ENCODE results near the gene RFTN1. TPM values are rescaled to one million over a fixed set of nuclear protein-coding genes. Genes with fewer than 3 reads are reported as not detected.

Gene RFTN1
- total and polyA plus RNA-seq, 2 experiments from 2014 or later = 3.3 to 7.2 TPM

- Histone ChIP-seq H3K27me3 (ENCODE audit: insufficient read depth) (no peaks in the 10 kb centered on the region), H3K4me2 (no peak overlapping the region), H3K27ac (ENCODE audit: low read depth) (no peak overlapping the region), H3K9me2 (ENCODE audit: insufficient read depth) (peaks cover 11% of the 10 kb centered on the region; the same call in 1 of the 2 replicates), H3K4me1 (ENCODE audit: insufficient read depth) (peaks cover 7% of the 10 kb centered on the region), H3K36me3 (ENCODE audit: insufficient read depth) (no peaks in the 10 kb centered on the region), H3K4me3 (no peak overlapping the region), H3K79me2 (replicated peaks; ENCODE audit: insufficient read depth) (no peaks in the 10 kb centered on the region), H4K20me1 (replicated peaks; ENCODE audit: insufficient read depth) (0 out of 2 replicates have a peak, but pooled peaks cover under 1% of the 10 kb centered on the region), H3F3A (replicated peaks; ENCODE audit: low read depth) (no peaks in the 10 kb centered on the region), H2AFZ (no peak overlapping the region)
- H3K36me3 Mint-ChIP-seq (ENCODE audit: low read depth) = no peaks in the 10 kb centered on the region; the same call in 2 of the 3 replicates
- no peak for DNase-seq (ENCODE audit: low spot score)
- no peak overlapping the region for H3K4me3 Mint-ChIP-seq
- peaks cover 14% of the 10 kb centered on the region for H3K4me1 Mint-ChIP-seq
- no peak for ATAC-seq
- H3K9me3 Mint-ChIP-seq = peaks cover 3% of the 10 kb centered on the region; the same call in 2 of the 3 replicates
- H3K27me3 Mint-ChIP-seq (ENCODE audit: insufficient read depth, low read depth, poor library complexity) = peaks cover 4% of the 10 kb centered on the region
- no peak for TF ChIP-seq EZH2phosphoT487 (IDR thresholded peaks at IDR 0.05; ENCODE audit: unreplicated experiment)
- TF ChIP-seq REST (IDR thresholded peaks at IDR 0.05; ENCODE audit: unreplicated experiment) = no peak
- no peak for TF ChIP-seq JUNB (IDR thresholded peaks at IDR 0.05; ENCODE audit: unreplicated experiment)
- TF ChIP-seq NANOG (IDR thresholded peaks at IDR 0.05; ENCODE audit: borderline replicate concordance) = no peak
- no peak for TF ChIP-seq CTCF (conservative IDR thresholded peaks at IDR 0.05; ENCODE audit: low read depth in 2 of 2)
- TF ChIP-seq ZNF331 (CRISPR knock-in tag; IDR thresholded peaks at IDR 0.05; ENCODE audit: low read depth) = no peak
- H3K27ac Mint-ChIP-seq = no peak overlapping the region
Measured at GRCh38 chr3:16402451-16402850, 111.0 kb downstream of the RFTN1 start.

GRCh38 chr3:16401273-16401672 is 112.2 kb downstream of the RFTN1 start:
- no peak overlapping the region for H3K27ac Mint-ChIP-seq
- TF ChIP-seq EZH2phosphoT487 (IDR thresholded peaks at IDR 0.05; ENCODE audit: unreplicated experiment) (no peak), ZNF114 (CRISPR knock-in tag; IDR thresholded peaks at IDR 0.05) (no peak), ZNF462 (CRISPR knock-in tag; IDR thresholded peaks at IDR 0.05) (no peak), ZNF331 (CRISPR knock-in tag; IDR thresholded peaks at IDR 0.05; ENCODE audit: low read depth) (no peak), STAT1 (IDR thresholded peaks at IDR 0.05; ENCODE audit: unreplicated experiment) (no peak)

More at GRCh38 chr3:16401273-16401672, 112.2 kb downstream of the RFTN1 start:
- Histone ChIP-seq H3K27me3 (ENCODE audit: insufficient read depth) (no peaks in the 10 kb centered on the region), H3K27ac (ENCODE audit: low read depth) (no peak overlapping the region), H3F3A (replicated peaks; ENCODE audit: low read depth) (no peaks in the 10 kb centered on the region), H3K4me3 (no peak overlapping the region), H3K36me3 (ENCODE audit: insufficient read depth) (no peaks in the 10 kb centered on the region), H2AFZ (no peak overlapping the region), H3K4me2 (no peak overlapping the region), H4K20me1 (replicated peaks; ENCODE audit: insufficient read depth) (no peaks in the 10 kb centered on the region), H3K4me1 (ENCODE audit: insufficient read depth) (peaks cover 7% of the 10 kb centered on the region), H3K9me2 (ENCODE audit: insufficient read depth) (peaks cover 11% of the 10 kb centered on the region; the same call in 1 of the 2 replicates), H3K79me2 (replicated peaks; ENCODE audit: insufficient read depth) (no peaks in the 10 kb centered on the region)
- Mint-ChIP-seq H3K9me3 (peaks cover 3% of the 10 kb centered on the region; the same call in 2 of the 3 replicates), H3K4me3 (no peak overlapping the region), H3K27me3 (ENCODE audit: insufficient read depth, low read depth, poor library complexity) (peaks cover 4% of the 10 kb centered on the region), H3K4me1 (peaks cover 13% of the 10 kb centered on the region), H3K36me3 (ENCODE audit: low read depth) (no peaks in the 10 kb centered on the region; the same call in 2 of the 3 replicates)
- no peak for DNase-seq (ENCODE audit: low spot score)
- no peak for ATAC-seq

Measured in GM23338 (cell line).